HEK293T (cell line): ENCODE data around the gene VAV3.
"Not testable (repeated sequence)": the region's sequence is repeated elsewhere in the genome, so short reads cannot be mapped to it uniquely, and the experiment has no call there.

ENCODE experiments used
- CTCF ChIA-PET: fragments of 350-600 bp; formaldehyde crosslinking; extraction: SDS; loops from one replicate; lab custom pipeline; 2021; ENCODE audit warnings: antibody characterized with exemption, inconsistent platforms; lab: Yijun Ruan, JAX
- POLR2A ChIA-PET: fragments of 350-600 bp; formaldehyde crosslinking; extraction: SDS; loops from one replicate; lab custom pipeline; 2020; ENCODE audit warnings: antibody characterized with exemption, inconsistent platforms; lab: Yijun Ruan, JAX
- DNase-seq: peaks from one replicate; pipeline ENCODE4 v3.0.0; 2012; ENCODE audit warnings: mixed read lengths; ENCODE audit errors: extremely low spot score
- ARNT ChIP-seq: fragments of 450-650 bp; IDR thresholded peaks from 2 replicates; pipeline ENCODE4 v1.6.1; 2017; ENCODE audit warnings: mild to moderate bottlenecking
- BHLHE40 ChIP-seq: fragments of 450-650 bp; IDR thresholded peaks from 2 replicates; pipeline ENCODE4 v1.6.1; 2016; ENCODE audit warnings: mild to moderate bottlenecking, moderate library complexity, borderline replicate concordance
- CTBP1 ChIP-seq: fragments of 450-650 bp; IDR thresholded peaks from 2 replicates; pipeline ENCODE4 v1.6.1; 2016; ENCODE audit warnings: borderline replicate concordance
- ELF4 ChIP-seq: fragments of 450-650 bp; IDR thresholded peaks from 2 replicates; pipeline ENCODE4 v1.6.1; 2017; ENCODE audit warnings: antibody characterized with exemption
- FOXA1 ChIP-seq: fragments of 450-650 bp; IDR thresholded peaks from 2 replicates; pipeline ENCODE4 v1.6.1; 2016; ENCODE audit warnings: mild to moderate bottlenecking
- FOXK2 ChIP-seq: fragments of 450-650 bp; IDR thresholded peaks from 2 replicates; pipeline ENCODE4 v1.6.1; 2016; ENCODE audit warnings: mild to moderate bottlenecking
- FOXM1 ChIP-seq: fragments of 450-650 bp; IDR thresholded peaks from 2 replicates; pipeline ENCODE4 v1.6.1; 2017; ENCODE audit warnings: mild to moderate bottlenecking, borderline replicate concordance
- HDGF ChIP-seq: fragments of 450-650 bp; IDR thresholded peaks from 2 replicates; pipeline ENCODE4 v1.6.1; 2017; ENCODE audit warnings: antibody characterized with exemption, borderline replicate concordance
- LEF1 ChIP-seq: fragments of 450-650 bp; IDR thresholded peaks from 2 replicates; pipeline ENCODE4 v1.6.1; 2017; ENCODE audit warnings: mild to moderate bottlenecking, borderline replicate concordance
- NFRKB ChIP-seq: fragments of 450-650 bp; IDR thresholded peaks from 2 replicates; pipeline ENCODE4 v1.6.1; 2016; ENCODE audit warnings: mild to moderate bottlenecking, moderate library complexity
- SP1 ChIP-seq: fragments of 450-650 bp; IDR thresholded peaks from 2 replicates; pipeline ENCODE4 v1.6.1; 2017
- SUZ12 ChIP-seq: fragments of 450-650 bp; IDR thresholded peaks from 2 replicates; pipeline ENCODE4 v1.6.1; 2016; ENCODE audit warnings: mild to moderate bottlenecking
- TARDBP ChIP-seq: fragments of 450-650 bp; IDR thresholded peaks from 2 replicates; pipeline ENCODE4 v1.6.1; 2016
- ZNF384 ChIP-seq: fragments of 450-650 bp; IDR thresholded peaks from 2 replicates; pipeline ENCODE4 v1.6.1; 2016
- TF ChIP-seq, protein P1 (sequence below): fragments of 450-650 bp; IDR thresholded peaks from 2 replicates; pipeline ENCODE4 v1.6.1; 2016

Gene VAV3

DNA sequence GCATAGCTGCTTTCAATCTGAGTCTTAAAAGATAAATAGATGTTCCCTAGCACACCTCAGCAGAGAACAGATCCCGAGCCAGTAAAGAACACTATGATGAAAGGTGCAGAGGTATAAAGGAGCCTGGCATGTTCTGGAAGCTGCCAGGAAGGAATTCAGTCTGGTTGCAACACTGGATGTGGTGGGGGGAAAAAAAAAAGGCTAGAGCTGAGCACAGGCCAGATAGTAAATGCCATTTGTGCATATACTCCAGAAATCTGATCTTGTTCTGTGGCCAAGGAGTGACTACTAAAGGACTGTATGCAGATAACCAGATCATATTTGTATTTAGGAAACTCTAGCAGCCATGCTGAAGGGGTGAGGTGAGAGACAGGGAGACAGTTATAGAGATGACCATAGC, 240.3 kb downstream of the VAV3 start:
- ChIA-PET CTCF (interaction anchor here (0.6 kb wide), 1 partner anchor 24 kb away, joined by 3 read pairs; no protein-coding TSS in a partner anchor), POLR2A (no interaction called here)
- DNase-seq: no peak
- TF ChIP-seq FOXA1 (no peak), LEF1 (no peak), HDGF (no peak), ARNT (no peak), NFRKB (no peak)
- TF ChIP-seq, protein P1, sequence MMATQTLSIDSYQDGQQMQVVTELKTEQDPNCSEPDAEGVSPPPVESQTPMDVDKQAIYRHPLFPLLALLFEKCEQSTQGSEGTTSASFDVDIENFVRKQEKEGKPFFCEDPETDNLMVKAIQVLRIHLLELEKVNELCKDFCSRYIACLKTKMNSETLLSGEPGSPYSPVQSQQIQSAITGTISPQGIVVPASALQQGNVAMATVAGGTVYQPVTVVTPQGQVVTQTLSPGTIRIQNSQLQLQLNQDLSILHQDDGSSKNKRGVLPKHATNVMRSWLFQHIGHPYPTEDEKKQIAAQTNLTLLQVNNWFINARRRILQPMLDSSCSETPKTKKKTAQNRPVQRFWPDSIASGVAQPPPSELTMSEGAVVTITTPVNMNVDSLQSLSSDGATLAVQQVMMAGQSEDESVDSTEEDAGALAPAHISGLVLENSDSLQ: no peak

DNA sequence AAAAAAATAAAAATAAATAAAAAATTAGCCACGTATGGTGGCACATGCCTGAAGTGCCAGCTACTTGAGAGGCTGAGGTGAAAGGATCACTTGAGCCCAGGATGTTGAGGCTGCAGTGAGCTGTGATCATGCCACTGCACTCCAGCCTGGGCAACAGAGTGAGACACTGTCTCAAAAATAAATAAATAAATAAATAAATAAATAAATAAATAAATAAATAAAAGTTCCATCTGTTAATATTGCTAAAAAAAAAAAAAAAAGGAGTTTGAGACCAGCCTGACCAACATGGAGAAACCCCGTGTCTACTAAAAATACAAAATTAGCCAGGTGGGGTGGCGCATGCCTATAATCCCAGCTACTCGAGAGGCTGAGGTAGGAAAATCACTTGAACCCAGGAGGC, 244.8 kb downstream of the VAV3 start:
- POLR2A ChIA-PET, CTCF ChIA-PET, DNase-seq: not testable (repeated sequence)

DNA sequence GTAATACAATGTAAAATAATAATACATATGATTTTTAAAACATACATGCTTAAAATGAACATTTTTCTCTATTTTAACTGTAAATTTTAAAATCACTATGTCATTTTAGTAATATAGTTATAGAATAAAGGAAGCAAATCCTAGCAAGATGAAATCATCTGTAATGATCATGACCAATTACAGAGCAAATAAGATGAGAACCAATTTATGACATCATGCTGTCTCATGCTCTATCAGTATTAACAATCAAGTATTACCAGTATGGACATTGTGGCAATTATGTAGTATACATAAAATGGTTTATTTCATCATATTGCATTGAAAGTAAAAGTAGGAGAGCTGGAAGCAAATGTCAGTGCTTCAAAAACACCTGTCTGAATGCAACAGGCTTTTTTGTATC, 255.0 kb downstream of the VAV3 start:
- TF ChIP-seq FOXM1 (no peak), LEF1 (no peak), SUZ12 (no peak)
- TF ChIP-seq, protein P1: no peak
- ChIA-PET POLR2A (no interaction called here), CTCF (no interaction called here)
- DNase-seq: no peak

DNA sequence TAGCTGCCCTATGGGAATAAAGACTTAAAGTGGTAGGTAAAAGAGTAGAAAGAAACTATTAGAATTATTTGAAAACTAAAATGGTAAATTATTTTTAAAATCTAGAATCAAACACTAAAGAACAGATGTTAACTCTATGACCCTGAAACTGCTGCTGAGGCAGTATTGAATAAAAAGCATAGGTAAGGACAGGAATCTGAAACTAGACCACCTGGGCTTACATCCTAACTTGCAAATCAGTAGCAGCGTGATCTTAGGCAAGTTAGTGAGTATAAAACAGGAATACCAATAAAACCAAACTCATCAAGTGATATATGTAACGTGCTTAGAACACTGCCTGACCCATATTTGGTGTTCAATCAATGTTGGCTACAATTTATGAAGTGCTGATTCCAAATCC, 257.9 kb downstream of the VAV3 start:
- TF ChIP-seq, protein P1: no peak
- TF ChIP-seq HDGF: no peak
- TF ChIP-seq ARNT: no peak
- no peak for TF ChIP-seq ZNF384
- TF ChIP-seq SP1: no peak
- TF ChIP-seq SUZ12: no peak
- no peak for TF ChIP-seq FOXK2
- no peak for TF ChIP-seq BHLHE40
- TF ChIP-seq TARDBP: no peak
- TF ChIP-seq CTBP1: no peak
- POLR2A ChIA-PET: no interaction called here
- no peak for DNase-seq
- CTCF ChIA-PET: interaction anchor here (0.6 kb wide), 1 partner anchor 114 kb away, joined by 3 read pairs; no protein-coding TSS in a partner anchor

DNA sequence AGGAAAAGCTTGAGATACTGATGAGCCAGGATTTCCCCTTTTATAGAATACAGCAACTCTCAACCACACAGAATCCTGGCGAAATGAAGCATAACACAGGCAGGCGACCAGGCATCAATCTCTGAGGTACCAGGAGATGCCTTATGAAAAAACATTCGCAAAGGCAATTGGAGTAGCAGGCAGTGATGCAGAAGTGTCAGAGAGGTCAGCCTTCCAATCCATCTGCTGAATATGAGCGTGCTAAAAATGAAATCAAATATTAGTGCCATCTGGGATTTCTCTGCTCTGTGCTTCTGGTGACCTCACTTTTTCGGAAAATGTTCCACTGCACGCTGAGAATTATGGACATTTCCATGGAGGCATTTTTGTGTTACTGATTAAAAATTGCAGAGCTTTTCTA, 258.8 kb downstream of the VAV3 start:
- DNase-seq: no peak
- CTCF ChIA-PET: no interaction called here
- no peak for TF ChIP-seq TARDBP
- TF ChIP-seq BHLHE40: no peak
- TF ChIP-seq LEF1: no peak
- no peak for TF ChIP-seq SP1
- TF ChIP-seq FOXA1: no peak
- no peak for TF ChIP-seq ARNT
- POLR2A ChIA-PET: no interaction called here

DNA sequence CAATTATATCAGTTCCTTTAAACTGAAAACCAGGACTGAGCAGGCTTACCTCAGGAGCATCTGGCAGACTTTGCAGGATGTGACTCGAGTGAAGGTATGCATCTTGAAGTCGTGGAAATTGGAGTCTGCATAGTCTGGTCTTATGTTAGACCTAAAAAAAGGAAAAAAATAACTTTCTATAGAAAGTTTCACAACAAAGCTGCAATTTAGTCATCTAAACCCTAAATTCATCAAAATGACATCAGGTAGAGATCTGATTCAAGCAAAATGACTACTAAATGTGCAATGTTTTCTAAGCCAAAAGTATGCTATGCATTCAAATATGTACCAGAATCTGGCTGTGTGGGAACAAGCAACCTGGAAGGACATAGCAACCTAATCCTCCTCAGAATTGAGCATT, 260.1 kb downstream of the VAV3 start:
- TF ChIP-seq SUZ12 (no peak), ARNT (no peak), HDGF (no peak), ELF4 (no peak), TARDBP (no peak), BHLHE40 (no peak), SP1 (no peak)
- POLR2A ChIA-PET: no interaction called here
- CTCF ChIA-PET: no interaction called here
- no peak for DNase-seq

DNA sequence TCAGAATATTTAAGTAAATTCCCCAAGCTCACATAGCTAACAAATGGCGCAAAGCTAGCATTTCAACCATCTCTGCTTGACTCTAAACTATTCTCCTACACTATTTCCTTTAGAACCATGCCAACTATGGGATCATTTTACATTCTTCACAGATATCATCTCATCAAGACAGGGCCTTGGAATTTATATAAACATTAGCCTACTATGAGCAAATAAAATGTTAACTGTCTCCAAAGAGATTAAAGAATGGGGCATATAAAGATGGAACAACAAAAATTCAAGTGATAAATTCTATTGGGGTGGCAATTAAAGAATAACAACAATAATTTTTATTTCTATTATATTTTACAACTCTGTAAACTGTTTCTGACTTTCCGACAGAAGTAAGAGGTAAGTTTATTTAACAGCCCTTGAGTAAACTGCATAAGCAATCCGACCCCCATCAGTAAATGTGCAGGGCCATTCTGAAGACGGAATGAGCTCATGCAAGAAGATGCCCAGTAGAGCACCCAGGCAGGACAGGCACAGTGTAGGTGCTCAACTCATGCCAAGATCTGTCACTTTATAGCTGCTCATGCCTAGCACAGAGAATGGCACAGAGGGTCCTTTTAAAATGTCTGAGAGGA, 261.9 kb downstream of the VAV3 start:
- POLR2A ChIA-PET: no interaction called here
- CTCF ChIA-PET: interaction anchor here (0.5 to 0.7 kb wide), 2 partner anchors 62 to 1535 kb away, joined by 3 read pairs; no protein-coding TSS in a partner anchor
- TF ChIP-seq FOXK2 (no peak), BHLHE40 (no peak), ARNT (no peak), SP1 (no peak), CTBP1 (no peak), NFRKB (no peak), FOXA1 (no peak), ZNF384 (no peak), ELF4 (no peak), TARDBP (no peak)
- TF ChIP-seq, protein P1: no peak
- no peak for DNase-seq

DNA sequence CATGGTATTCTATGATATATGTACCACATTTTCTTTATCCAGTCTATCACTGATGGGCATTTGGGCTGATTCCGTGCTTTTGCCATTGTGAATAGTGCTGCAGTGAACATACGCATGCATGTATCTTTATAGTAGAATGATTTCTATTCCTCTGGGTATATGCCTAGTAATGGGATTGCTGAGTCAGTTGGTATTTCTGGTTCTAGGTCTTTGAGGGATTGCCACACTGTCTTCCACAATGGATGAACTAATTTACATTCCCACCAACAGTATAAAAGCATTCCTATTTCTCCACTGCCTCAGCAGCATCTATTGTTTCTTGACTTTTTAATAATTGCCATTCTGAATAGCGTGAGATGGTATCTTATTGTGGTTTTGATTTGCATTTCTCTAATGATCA, 264.3 kb downstream of the VAV3 start:
- DNase-seq, CTCF ChIA-PET, POLR2A ChIA-PET: not testable (repeated sequence)
